Measurements from ENCODE around the gene TLR9.
A peak's percentile ranks its signal among the peaks of the same experiment; 100 is the strongest.

The TLR9 gene

GRCh38 chr3:52231502-52232278 is 6.2 kb upstream of the TLR9 start:
- peak; percentile 56 for DNase-seq (ENCODE audit: low spot score)

GRCh38 chr3:52230889-52231499 is 5.5 kb upstream of the TLR9 start:
- DNase-seq (ENCODE audit: low spot score) = no peak

- DNase-seq (ENCODE audit: low spot score) = no peak
Observed at GRCh38 chr3:52230461-52230860, 5.0 kb upstream of the TLR9 start.

- DNase-seq (ENCODE audit: low spot score) = no peak
Observed at GRCh38 chr3:52229656-52230055, 4.2 kb upstream of the TLR9 start.

GRCh38 chr3:52228751-52229291 is 3.4 kb upstream of the TLR9 start:
- no peak for DNase-seq (ENCODE audit: low spot score)

GRCh38 chr3:52228266-52228665 is 2.8 kb upstream of the TLR9 start:
- no peak for DNase-seq (ENCODE audit: low spot score)

- no peak for DNase-seq (ENCODE audit: low spot score)
Observed at GRCh38 chr3:52227766-52228165, 2.3 kb upstream of the TLR9 start.

GRCh38 chr3:52227117-52227516 is 1.7 kb upstream of the TLR9 start:
- DNase-seq (ENCODE audit: low spot score) = no peak

- no peak for DNase-seq (ENCODE audit: low spot score)
Observed at GRCh38 chr3:52226229-52226817, 878 bp upstream of the TLR9 start.

GRCh38 chr3:52223449-52224408 is 1.7 kb downstream of the TLR9 start:
- DNase-seq (ENCODE audit: low spot score) = no peak

GRCh38 chr3:52222319-52223221 is 2.9 kb downstream of the TLR9 start:
- DNase-seq (ENCODE audit: low spot score) = no peak

- no peak for DNase-seq (ENCODE audit: low spot score)
Observed at GRCh38 chr3:52221563-52222318, 3.7 kb downstream of the TLR9 start.

GRCh38 chr3:52221141-52221562 is 4.3 kb downstream of the TLR9 start:
- no peak for DNase-seq (ENCODE audit: low spot score)

- DNase-seq (ENCODE audit: low spot score) = peak; percentile 76
Observed at GRCh38 chr3:52220380-52221026, 4.9 kb downstream of the TLR9 start.

GRCh38 chr3:52218937-52219650 is 6.4 kb downstream of the TLR9 start:
- peak; percentile 92 for DNase-seq (ENCODE audit: low spot score)

GRCh38 chr3:52218454-52218853 is 7.0 kb downstream of the TLR9 start:
- DNase-seq (ENCODE audit: low spot score) = no peak

GRCh38 chr3:52218026-52218425 is 7.4 kb downstream of the TLR9 start:
- DNase-seq (ENCODE audit: low spot score) = no peak

GRCh38 chr3:52217409-52217805 is 8.0 kb downstream of the TLR9 start:
- DNase-seq (ENCODE audit: low spot score) = no peak

Data from kidney capillary endothelial cell (primary cell).